ENCODE data around the gene KIF6.

The KIF6 gene

GRCh38 chr6:39657355-39658135, 67.7 kb downstream of the KIF6 start:
- no peak for FAIRE-seq

DNA sequence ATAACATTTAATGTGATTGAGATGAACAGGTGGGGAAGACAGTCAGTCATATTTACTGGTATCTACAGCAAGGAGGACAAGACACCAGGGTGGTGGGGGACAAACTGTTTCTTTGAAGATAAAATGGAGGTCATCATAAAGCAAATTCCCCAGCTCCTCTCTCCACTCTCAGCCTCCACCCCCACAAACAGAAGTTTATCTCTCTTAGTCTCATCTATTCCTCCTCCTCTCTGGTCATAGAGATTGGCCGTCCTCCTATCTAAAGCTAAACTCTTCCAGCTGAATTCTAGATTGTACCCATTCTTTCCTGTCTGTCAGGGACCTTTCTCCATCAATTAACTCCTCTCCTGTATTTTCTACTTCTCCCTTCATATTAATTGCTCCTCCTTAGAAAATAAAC, 71.1 kb downstream of the KIF6 start:
- no peak for FAIRE-seq

DNA sequence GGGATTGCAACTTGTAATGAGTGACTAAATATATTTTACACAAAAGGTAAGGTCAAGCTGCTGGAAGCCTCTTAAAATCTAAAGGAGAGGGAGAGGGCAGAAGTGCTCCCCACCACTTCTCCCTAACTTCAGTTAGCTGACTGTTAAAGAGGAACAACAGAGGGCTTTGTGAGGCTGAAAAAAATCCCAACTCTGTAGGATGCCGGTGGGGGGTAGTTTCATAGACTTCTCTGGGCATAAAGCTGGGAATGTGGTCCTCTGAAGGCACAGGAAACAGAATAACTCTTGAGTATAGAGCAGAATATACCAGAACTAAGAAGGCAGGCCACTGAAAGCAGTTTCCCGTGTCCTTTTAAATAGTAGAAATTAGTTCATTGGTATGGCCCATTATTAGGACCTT, 71.6 kb downstream of the KIF6 start:
- no peak for FAIRE-seq

DNA sequence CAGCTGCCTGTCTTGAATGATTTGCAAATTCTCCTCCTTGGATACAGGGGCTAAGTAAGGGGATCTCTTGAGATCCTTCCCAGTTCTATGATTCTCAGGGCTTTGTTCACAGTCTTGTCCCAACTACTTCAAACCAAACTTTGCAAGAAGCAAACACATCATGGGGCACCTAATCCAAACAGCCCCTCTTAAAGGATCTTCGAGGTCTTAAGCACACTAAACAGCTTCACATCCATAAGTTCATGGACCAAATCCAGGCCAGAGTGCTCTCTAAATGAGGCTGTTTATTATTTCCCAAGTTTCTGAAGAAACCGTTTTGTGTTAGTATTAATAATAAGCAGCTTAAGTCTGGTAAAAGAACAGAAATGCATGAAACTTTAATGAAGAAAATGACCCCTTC, 75.2 kb downstream of the KIF6 start:
- FAIRE-seq, result no peak

DNA sequence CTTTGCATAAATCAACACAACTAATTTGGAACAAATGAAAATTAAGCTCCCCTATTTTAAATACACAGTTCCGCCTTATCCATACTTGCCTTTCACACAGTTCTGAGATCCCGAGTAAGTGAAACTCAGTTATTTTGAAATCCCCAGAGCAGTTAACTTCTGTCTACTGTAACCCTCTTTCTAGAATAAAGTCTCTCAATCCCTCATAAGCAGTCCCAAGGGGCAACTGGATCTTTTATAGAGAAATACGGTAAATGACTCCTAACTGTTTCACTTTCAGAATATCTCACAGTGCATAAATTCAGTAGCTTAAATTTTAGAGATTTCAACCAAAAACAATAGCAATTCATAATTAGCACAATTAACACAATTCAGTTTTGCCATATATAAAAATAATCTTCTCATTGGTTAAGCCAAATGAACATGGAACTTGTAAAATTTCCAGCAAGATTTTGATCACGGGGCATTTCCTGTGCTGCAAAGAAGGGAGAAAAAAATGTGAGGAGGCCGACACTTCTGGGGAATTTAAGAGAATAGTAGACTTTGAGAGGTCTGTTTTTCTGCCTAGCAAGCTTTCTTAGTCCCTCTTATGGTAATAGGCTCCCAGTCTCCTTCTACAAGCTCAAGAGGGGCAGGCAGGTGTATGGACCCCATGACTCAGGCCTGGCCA, 78.3 kb downstream of the KIF6 start:
- no peak for FAIRE-seq

DNA sequence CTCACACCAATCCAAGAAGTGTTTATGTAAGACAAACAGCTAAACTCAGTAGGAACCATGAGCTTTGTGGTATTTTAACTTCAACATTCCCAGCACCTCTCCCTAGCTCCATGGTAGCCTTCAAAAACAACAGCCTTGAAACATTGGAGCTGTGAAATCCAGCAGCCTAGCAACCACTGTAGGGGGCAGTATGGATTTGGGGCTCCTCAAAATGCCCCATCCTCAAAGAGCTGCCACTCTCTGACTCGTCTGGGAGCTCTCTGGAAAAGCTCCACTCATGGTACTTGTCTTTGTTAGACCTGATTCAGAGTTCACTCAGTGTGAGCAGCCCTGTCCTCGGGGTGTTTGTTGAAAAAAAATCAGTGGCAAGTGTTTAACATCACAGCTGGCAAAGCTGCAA, 82.9 kb downstream of the KIF6 start:
- no peak for FAIRE-seq

DNA sequence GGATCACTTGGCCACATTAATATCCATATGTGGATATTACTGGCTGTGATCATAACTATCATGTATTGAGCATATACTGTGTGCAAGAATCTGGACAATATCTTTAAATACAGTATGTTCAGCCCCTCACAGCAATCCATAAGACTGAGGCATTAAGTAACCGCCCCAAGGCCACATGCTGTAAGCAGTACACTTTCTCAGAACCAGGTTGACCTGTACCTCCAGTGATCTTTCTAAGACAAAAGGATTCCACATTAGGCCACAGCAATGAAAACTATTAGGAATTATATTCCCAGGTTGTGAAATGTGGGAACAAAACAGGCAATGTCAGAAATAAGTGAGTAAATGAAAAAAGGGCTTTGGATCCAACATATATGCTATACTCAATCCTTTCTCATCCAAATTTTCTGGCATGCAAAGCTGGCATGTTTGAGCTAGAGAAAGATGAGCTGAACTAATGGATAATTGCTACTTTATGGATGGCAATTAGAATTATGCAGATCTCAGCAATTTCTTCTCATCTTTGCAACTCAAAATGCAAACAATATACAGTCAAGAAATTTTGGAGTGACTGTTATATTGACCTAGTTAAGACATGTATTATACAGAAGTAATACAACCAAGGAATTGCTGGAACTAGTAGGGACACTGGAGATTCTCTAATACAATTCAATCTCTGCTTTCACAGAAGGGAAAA, 86.9 kb downstream of the KIF6 start:
- FAIRE-seq, result no peak

DNA sequence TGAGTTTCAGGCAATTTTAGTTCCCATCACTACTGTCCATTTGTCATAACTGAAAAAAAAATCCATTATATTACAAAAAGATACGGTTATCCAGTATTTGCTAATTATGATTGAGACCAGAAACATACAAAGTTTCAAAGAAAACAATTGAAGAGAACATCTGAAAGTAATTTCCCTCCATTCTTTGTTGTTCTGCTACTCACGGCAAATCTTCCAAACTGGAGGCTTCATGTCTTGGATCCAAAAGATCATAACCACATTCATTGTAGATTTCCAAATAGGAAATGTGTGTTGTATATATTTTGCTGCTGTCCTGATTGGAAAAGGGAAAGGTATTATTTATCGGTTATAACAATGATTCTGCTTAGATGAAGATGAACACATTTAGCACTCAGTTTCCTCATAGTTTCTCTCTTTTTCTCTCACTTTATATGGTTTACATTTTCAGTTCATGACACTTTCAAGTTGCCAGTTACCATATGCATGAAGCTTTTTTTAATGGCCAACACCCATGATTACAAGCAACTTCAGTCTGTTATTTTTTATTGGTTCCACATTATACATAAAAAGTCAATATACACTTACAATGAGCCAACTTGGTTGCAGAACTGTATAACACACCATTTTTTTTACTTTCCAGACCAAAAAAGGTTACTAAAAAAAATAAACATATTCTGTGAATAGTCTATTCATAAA, 90.4 kb downstream of the KIF6 start:
- no peak for FAIRE-seq

DNA sequence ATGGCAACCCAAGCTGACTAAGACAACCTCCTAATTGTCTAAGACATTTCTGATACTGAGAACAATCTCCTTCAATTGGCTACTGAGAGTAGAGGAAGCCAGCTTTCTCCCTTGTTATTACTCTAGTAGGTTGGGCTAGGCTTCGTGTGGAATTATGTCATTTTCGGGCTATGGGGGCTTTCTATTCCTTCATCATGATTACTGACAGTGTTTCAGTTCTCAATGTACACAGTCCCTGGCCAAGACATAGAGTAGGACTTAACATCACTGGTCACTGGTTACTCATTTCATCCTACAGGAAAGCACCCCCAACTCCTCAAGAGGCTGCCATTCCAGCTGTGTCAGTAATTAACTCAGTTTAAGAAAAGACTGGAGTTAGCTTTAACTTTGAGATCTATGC, 100.0 kb downstream of the KIF6 start:
- no peak for FAIRE-seq

- FAIRE-seq, result no peak
Measured at GRCh38 chr6:39623750-39624149, 101.5 kb downstream of the KIF6 start.

DNA sequence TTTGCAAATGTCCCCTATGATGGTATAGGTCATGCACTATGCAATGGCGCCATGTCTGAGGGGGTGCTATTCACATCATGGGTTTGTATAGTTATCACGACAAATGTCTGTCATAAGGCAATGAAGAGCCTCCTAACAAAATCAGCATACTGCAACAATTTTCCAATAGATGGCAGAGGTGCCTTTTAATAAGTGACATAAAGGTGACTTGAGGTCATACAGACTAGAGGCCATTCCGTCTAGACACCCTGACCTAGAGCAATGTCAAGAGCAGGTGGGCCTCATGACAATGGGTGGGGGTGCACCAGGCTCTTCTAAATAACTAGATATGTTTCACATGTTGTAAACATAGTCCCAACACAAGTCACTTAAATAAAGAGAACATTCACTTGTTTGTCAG, 107.7 kb downstream of the KIF6 start:
- no peak for FAIRE-seq

DNA sequence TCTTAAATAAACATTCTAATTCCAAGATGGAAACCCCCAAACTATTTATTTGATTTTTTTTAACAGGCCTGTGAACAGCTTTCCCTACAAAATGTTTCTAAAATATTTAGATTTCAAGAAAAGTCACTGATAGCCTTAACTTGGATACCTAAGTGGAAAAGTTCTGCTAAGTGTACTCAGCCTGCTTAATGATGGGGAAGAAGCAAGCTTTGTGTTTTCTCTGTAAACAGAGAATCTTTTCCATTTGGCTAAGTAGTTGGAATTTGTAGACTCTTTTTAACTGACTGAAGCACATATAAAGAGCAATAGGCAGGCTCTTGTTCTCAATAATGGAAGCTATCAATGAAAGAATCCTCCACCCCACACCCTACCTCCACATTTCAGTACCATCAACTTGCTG, 108.2 kb downstream of the KIF6 start:
- no peak for FAIRE-seq

GRCh38 chr6:39615622-39616021, 109.6 kb downstream of the KIF6 start:
- no peak for FAIRE-seq

DNA sequence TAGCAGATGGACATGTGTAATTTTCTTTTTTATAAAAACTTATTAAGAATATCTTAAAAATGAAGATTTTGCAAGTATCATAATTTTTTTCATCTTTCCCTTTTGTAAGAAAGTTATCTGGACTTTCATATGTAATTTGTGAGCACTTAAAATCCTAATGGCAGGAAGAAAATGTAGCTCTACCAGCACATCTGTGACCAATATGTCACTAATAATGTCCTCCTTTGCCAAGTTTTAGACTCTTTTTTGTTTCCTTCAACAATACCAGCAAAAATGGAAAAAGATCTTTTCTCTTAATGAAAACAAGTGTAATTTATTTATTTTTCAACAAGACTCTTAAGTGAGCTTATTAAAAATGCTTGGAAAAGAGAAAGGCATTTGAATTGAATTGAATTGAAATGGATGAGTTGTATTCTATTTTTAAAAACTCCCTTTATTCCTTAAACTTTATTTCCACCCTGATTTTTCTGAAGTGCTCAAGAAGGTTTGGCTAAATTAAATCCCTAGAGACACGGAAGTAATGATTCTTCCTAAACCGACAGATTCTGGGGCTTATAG, 110.7 kb downstream of the KIF6 start:
- FAIRE-seq, result peak; percentile 85

GRCh38 chr6:39610221-39610620, 115.0 kb downstream of the KIF6 start:
- FAIRE-seq, result peak; percentile 80

- FAIRE-seq, result no peak
Measured at GRCh38 chr6:39608652-39609345, 116.4 kb downstream of the KIF6 start.

- no peak for FAIRE-seq
Measured at GRCh38 chr6:39602601-39603519, 122.3 kb downstream of the KIF6 start.

DNA sequence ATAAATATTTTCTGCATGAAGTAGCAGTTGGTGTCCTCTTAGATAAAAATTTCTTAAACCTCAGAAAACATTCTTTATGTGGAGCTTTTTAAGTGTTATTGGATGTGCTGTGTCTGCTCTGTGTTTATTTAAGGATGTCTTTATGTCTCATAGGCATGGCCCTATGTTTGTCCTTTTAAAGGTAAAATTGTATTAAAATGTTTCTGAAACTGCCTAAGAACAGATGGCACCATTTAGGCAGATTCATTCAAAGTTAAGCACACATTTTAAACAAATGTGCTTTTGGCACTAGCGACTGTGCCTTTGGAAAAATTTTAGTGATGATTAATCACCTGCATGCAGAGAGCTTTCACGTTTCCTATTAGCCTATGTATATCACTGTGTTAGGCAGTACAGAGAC, 125.2 kb downstream of the KIF6 start:
- FAIRE-seq, result no peak

GRCh38 chr6:39599341-39599740, 125.9 kb downstream of the KIF6 start:
- no peak for FAIRE-seq

DNA sequence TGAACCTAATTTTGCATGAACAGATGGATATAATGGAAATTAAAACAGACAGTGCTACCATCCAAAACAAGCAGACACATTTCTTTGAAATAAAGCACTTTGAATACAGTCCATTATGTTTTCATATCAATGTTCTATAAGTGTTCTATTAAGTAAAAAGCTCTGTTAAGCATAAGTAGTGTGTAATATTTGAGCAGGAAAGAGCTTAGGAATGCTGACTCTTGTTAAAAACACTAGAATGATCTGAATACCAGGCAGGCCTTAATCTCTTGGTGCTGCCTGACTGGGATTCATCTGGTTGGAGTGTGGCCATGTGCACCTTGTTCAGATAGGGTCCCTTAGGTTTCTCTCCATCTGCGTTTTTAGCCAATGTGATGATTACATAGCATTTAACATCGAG, 130.9 kb downstream of the KIF6 start:
- no peak for FAIRE-seq

DNA sequence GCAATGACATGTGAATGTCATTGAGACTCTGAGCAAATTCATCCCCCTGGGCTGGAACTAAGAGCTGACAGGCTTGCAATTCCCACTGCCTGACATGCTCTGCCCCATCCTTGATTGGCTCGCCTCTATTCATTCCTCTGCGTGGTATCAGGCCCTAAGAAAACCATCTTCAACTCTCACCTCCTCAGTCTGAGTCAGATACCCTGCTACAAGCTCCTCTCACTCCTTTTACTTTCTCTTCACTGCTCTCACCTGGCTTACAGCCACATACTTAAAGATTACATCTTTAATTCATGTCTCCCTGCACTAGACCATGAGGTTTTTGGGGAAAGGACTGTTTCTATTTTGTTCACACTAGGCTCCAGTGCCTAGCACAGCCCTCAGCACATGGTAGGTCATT, 131.6 kb downstream of the KIF6 start:
- no peak for FAIRE-seq
